ENCODE data around the gene AK5. TPM values are rescaled to one million over a fixed set of nuclear protein-coding genes. Genes with fewer than 3 reads are reported as not detected.

AK5 gene
- total and polyA plus RNA-seq, 10 donors: 0.33 to 16.3 (median 1.2) TPM

- TF ChIP-seq POLR2AphosphoS5 (IDR thresholded peaks at IDR 0.05) (no peak), POLR2A (IDR thresholded peaks at IDR 0.05) (no peak), CTCF (IDR thresholded peaks at IDR 0.05 in 8 of 11, conservative IDR thresholded peaks at IDR 0.05 in 3 of 11) (no peak)
- no peaks in the 10 kb centered on the region for H3K27me3 ChIP-seq (replicated peaks in 1 of 7)
- WGBS, 5 donors: 82 to 92% (median 88%) methylated on average over 6 of the region's 6 CpGs
- intact Hi-C loops (cut with DNase I; ENCODE audit: low total_unique reads): no loop called here
- no peaks in the 10 kb centered on the region for H3K4me1 ChIP-seq
- H3K9me3 ChIP-seq: no peaks in the 10 kb centered on the region
- no peak for DNase-seq
- H3K27ac ChIP-seq: no peak overlapping the region
- no peaks in the 10 kb centered on the region for H3K36me3 ChIP-seq
- H3K4me3 ChIP-seq: no peak overlapping the region
Observed at GRCh38 chr1:77399250-77400086, 117.6 kb downstream of the AK5 start.

GRCh38 chr1:77400781-77401180, 119.0 kb downstream of the AK5 start:
- no peaks in the 10 kb centered on the region for H3K36me3 ChIP-seq
- intact Hi-C loops (cut with DNase I; ENCODE audit: low total_unique reads): no loop called here
- no peaks in the 10 kb centered on the region for H3K4me1 ChIP-seq
- 73 to 87% (median 84%) methylated on average over 2 of the region's 2 CpGs for WGBS, 5 donors
- no peaks in the 10 kb centered on the region for H3K9me3 ChIP-seq
- TF ChIP-seq CTCF (IDR thresholded peaks at IDR 0.05 in 8 of 11, conservative IDR thresholded peaks at IDR 0.05 in 3 of 11) (no peak), POLR2AphosphoS5 (IDR thresholded peaks at IDR 0.05) (no peak), POLR2A (IDR thresholded peaks at IDR 0.05) (no peak)
- DNase-seq: no peak
- no peak overlapping the region for H3K4me3 ChIP-seq
- H3K27me3 ChIP-seq (replicated peaks in 1 of 7): no peaks in the 10 kb centered on the region
- H3K27ac ChIP-seq: no peak overlapping the region

GRCh38 chr1:77401384-77401783, 119.6 kb downstream of the AK5 start:
- TF ChIP-seq POLR2AphosphoS5 (IDR thresholded peaks at IDR 0.05) (no peak), POLR2A (IDR thresholded peaks at IDR 0.05) (no peak), CTCF (IDR thresholded peaks at IDR 0.05 in 8 of 11, conservative IDR thresholded peaks at IDR 0.05 in 3 of 11) (no peak)
- intact Hi-C loops (cut with DNase I; ENCODE audit: low total_unique reads): no loop called here
- no peaks in the 10 kb centered on the region for H3K4me1 ChIP-seq
- no peak overlapping the region for H3K4me3 ChIP-seq
- no peak for DNase-seq
- no peaks in the 10 kb centered on the region for H3K27me3 ChIP-seq (replicated peaks in 1 of 7)
- no peaks in the 10 kb centered on the region for H3K36me3 ChIP-seq
- H3K27ac ChIP-seq: no peak overlapping the region
- WGBS, 5 donors: 85 to 93% (median 91%) methylated on average over 2 of the region's 2 CpGs
- no peaks in the 10 kb centered on the region for H3K9me3 ChIP-seq

- no peaks in the 10 kb centered on the region for H3K27me3 ChIP-seq (replicated peaks in 1 of 7)
- intact Hi-C loops (cut with DNase I; ENCODE audit: low total_unique reads): no loop called here
- no peaks in the 10 kb centered on the region for H3K4me1 ChIP-seq
- H3K27ac ChIP-seq: no peak overlapping the region
- H3K4me3 ChIP-seq: no peak overlapping the region
- H3K36me3 ChIP-seq: no peaks in the 10 kb centered on the region
- no peak for TF ChIP-seq CTCF (IDR thresholded peaks at IDR 0.05 in 8 of 11, conservative IDR thresholded peaks at IDR 0.05 in 3 of 11)
- no peak for TF ChIP-seq POLR2A (IDR thresholded peaks at IDR 0.05)
- TF ChIP-seq POLR2AphosphoS5 (IDR thresholded peaks at IDR 0.05): no peak
- no peak for DNase-seq
- 53 to 88% (median 79%) methylated on average over 2 to 4 of the region's 4 CpGs for WGBS, 5 donors
- H3K9me3 ChIP-seq: peaks cover 0 to 8% (median 0%) of the 10 kb centered on the region in 8 donors
Observed at GRCh38 chr1:77405186-77405585, 123.4 kb downstream of the AK5 start.
